B cell (primary cell): ENCODE measurements around the gene FAM107A.

Source experiments
- EZH2 ChIP-seq: IDR thresholded peaks from 2 replicates; pipeline ENCODE4 v1.6.1; 2012; ENCODE audit warnings: borderline replicate concordance, low read depth, mild to moderate bottlenecking, moderate library complexity, low read length; ENCODE audit not compliant: insufficient read depth, poor library complexity, severe bottlenecking
- TF ChIP-seq, protein P1 (sequence below): fragments of 200-600 bp; IDR thresholded peaks from one replicate; pipeline ENCODE4 v1.8.0; 2022; ENCODE audit warnings: antibody characterized with exemption, mild to moderate bottlenecking

DNA sequence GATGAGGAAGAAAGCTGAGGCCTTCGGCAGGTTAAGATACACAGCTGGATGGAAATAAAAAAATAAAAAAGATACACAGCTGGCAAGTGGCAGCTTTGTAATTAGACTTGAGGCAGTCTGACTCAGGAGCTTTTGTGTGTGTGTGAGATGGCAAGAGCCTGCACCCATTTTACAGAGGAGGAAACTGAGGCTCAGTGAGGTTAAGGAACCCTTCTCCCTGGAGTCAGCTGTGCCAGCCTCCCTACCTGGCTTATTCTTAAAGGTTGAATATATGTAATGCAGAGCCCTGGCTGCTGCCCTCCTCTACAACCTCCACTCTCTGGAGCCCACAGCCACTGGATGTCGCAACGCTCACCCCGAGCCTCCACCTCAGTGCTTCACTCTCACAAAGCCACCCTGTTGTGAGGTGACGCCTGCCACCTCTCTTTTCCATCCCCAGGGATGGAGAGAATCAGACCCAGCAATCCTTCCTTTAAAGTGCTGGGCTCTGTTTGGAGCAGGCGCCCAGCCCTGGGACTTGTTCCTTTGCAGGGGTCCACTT, 20.6 kb upstream of the FAM107A start:
- TF ChIP-seq, protein P1, sequence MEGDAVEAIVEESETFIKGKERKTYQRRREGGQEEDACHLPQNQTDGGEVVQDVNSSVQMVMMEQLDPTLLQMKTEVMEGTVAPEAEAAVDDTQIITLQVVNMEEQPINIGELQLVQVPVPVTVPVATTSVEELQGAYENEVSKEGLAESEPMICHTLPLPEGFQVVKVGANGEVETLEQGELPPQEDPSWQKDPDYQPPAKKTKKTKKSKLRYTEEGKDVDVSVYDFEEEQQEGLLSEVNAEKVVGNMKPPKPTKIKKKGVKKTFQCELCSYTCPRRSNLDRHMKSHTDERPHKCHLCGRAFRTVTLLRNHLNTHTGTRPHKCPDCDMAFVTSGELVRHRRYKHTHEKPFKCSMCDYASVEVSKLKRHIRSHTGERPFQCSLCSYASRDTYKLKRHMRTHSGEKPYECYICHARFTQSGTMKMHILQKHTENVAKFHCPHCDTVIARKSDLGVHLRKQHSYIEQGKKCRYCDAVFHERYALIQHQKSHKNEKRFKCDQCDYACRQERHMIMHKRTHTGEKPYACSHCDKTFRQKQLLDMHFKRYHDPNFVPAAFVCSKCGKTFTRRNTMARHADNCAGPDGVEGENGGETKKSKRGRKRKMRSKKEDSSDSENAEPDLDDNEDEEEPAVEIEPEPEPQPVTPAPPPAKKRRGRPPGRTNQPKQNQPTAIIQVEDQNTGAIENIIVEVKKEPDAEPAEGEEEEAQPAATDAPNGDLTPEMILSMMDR, result no peak
- TF ChIP-seq EZH2, result no peak
